ENCODE measurements around the gene POLR1B. TPM values are rescaled to one million over a fixed set of nuclear protein-coding genes. Genes with fewer than 3 reads are reported as not detected.
A peak's percentile ranks its signal among the peaks of the same experiment; 100 is the strongest.

The POLR1B gene
- total and polyA plus RNA-seq, 11 donors: 3.3 to 15.5 (median 9.0) TPM

DNA sequence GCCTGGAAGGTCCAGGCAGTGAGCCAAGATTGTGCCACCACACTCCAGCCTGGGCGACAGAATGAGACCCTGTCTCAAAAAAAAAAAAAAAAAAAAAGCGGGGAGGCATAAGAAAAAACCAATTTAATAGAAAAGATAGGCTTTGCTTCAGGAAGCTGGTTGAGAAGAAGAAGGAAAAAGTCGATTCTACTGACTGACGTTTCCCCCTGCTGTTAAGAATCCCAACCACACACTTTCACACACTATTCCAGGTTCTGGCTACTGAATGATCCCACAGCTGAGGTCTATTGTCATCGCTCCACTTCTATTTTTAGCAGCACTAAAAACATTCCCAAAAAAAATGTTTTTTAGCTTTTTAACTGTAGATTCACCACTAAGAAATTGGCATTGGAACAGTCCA, 35.5 kb downstream of the POLR1B start:
- H3K36me3 ChIP-seq: peaks cover 2 to 42% (median 39%) of the 10 kb centered on the region in 9 donors
- intact Hi-C loops (cut with DNase I): loop anchor here in 1 of 10 donors (10.0 kb wide), 1 partner anchor 93 kb away; the partner anchor contains the start of gene TTL
- ATAC-seq: no peak
- H3K4me3 ChIP-seq: no peak overlapping the region
- H3K4me1 ChIP-seq: peaks cover 0 to 9% (median under 1%) of the 10 kb centered on the region in 12 donors
- WGBS, 4 donors: 40 to 49% (median 42%) methylated on average over 5 of the region's 5 CpGs
- H3K9me3 ChIP-seq: no peaks in the 10 kb centered on the region
- DNase-seq: no peak
- no peaks in the 10 kb centered on the region for H3K27me3 ChIP-seq
- H3K27ac ChIP-seq: no peak overlapping the region
- TF ChIP-seq POLR2A (IDR thresholded peaks at IDR 0.05): no peak
- TF ChIP-seq CTCF (IDR thresholded peaks at IDR 0.05): no peak

DNA sequence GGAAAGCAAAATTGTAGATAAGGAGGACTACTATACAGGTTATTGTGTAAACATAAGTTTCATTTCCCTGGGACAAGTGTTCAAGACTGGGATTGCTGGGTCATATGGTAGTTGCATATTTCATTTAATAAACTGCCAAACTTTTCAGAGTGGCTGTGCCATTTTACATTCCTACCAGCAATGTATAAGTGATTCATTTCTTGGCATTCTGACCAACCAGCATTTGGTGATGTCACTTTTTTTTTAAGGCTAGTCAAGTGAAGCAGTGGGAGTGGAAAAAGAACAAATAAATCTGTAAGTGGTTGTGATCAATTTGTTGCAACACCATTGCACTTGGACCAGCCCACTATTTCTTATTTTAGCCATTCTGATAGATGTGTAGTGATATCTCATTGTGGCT, 37.0 kb downstream of the POLR1B start:
- no peaks in the 10 kb centered on the region for H3K27me3 ChIP-seq
- ATAC-seq (no peak), DNase-seq (no peak)
- TF ChIP-seq POLR2A (IDR thresholded peaks at IDR 0.05): no peak
- TF ChIP-seq CTCF (IDR thresholded peaks at IDR 0.05): no peak
- intact Hi-C loops (cut with DNase I): loop anchor here in 1 of 10 donors (10.0 kb wide), 1 partner anchor 94 kb away; the partner anchor contains the start of gene TTL
- no peaks in the 10 kb centered on the region for H3K9me3 ChIP-seq
- no peak overlapping the region for H3K4me3 ChIP-seq
- H3K36me3 ChIP-seq: peaks cover 0 to 27% (median 24%) of the 10 kb centered on the region in 9 donors
- no peak overlapping the region for H3K27ac ChIP-seq
- H3K4me1 ChIP-seq: peaks cover 0 to 18% (median 7%) of the 10 kb centered on the region in 12 donors

DNA sequence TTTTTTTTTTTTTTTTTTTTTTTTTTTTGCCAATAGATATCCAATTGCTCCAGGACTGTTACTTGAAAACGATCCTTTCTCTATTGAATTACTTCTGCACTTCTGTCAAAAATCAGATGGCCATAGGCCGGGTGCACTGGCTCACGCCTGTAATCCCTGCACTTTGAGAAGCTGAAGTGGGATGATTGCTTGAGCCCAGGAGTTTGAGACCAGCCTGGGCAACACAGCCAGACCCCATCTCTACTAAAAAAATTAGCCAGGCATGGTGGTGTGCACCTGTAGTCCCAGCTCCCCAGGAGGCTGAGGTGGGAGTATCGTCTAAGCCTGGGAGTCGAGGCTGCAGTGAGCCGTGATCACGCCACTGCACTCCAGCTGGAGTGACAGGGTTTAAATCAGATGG, 37.8 kb downstream of the POLR1B start:
- DNase-seq (no peak), ATAC-seq (no peak)
- Histone ChIP-seq H3K36me3 (peaks cover 0 to 19% (median 16%) of the 10 kb centered on the region in 9 donors), H3K4me3 (no peak overlapping the region), H3K27ac (no peak overlapping the region), H3K9me3 (no peaks in the 10 kb centered on the region), H3K27me3 (no peaks in the 10 kb centered on the region), H3K4me1 (peaks cover under 1 to 22% (median 10%) of the 10 kb centered on the region in 12 donors)
- intact Hi-C loops (cut with DNase I): loop anchor here in 7 of 10 donors (5.0 to 10.0 kb wide), 7 partner anchors 38 to 455 kb away; partner anchors contain the start of genes TTL (in 4 of the 7), POLR1B (in 3 of the 7), ZC3H6 (in 3 of the 7) and ZC3H8 (in 1 of the 7)
- TF ChIP-seq CTCF (IDR thresholded peaks at IDR 0.05) (no peak), POLR2A (IDR thresholded peaks at IDR 0.05) (no peak)
- WGBS, 4 donors: 90 to 94% (median 92%) methylated on average over 7 of the region's 7 CpGs

- peaks cover 4 to 31% (median 17%) of the 10 kb centered on the region in 12 donors for H3K4me1 ChIP-seq
- DNase-seq (peak in 1 of 5 donors; percentile 12), ATAC-seq (peak in 1 of 4 donors; percentile 2)
- TF ChIP-seq POLR2A (IDR thresholded peaks at IDR 0.05) (no peak), CTCF (IDR thresholded peaks at IDR 0.05) (peak; percentile 45 to 83 (median 67))
- 40 to 42% (median 41%) methylated on average over 10 of the region's 10 CpGs for WGBS, 4 donors
- peaks cover 0 to 14% (median 12%) of the 10 kb centered on the region in 9 donors for H3K36me3 ChIP-seq
- H3K9me3 ChIP-seq: no peaks in the 10 kb centered on the region
- no peaks in the 10 kb centered on the region for H3K27me3 ChIP-seq
- intact Hi-C loops (cut with DNase I): loop anchor here in 8 of 10 donors (1.0 to 10.0 kb wide), 9 partner anchors 40 to 458 kb away; partner anchors contain the start of genes TTL (in 5 of the 8), POLR1B (in 3 of the 8), ZC3H6 (in 3 of the 8) and ZC3H8 (in 1 of the 8)
- no peak overlapping the region for H3K4me3 ChIP-seq
- H3K27ac ChIP-seq: no peak overlapping the region
Measured at GRCh38 chr2:112582314-112582746, 40.1 kb downstream of the POLR1B start.
